SU-DHL-6 (cell line): ENCODE measurements around the gene SORCS2.

Experiments used
- H2AFZ ChIP-seq: fragments of 200-600 bp; sonication (generic); 2 replicates; pipeline ENCODE4 v1.6.1; 2014; ENCODE audit warnings: low read depth, mild to moderate bottlenecking, moderate library complexity, mixed read lengths, antibody characterized with exemption, low read length; ENCODE audit not compliant: severe bottlenecking
- H3F3A ChIP-seq: fragments of 200-600 bp; shearing (Covaris generic); 2 replicates; pipeline ENCODE4 v1.6.0; 2016; ENCODE audit warnings: antibody characterized with exemption, mild to moderate bottlenecking; ENCODE audit not compliant: insufficient read depth
- H3K27ac ChIP-seq: fragments of 200-600 bp; sonication (generic); 2 replicates; pipeline ENCODE4 v1.5.1; 2016; ENCODE audit warnings: low read depth, mild to moderate bottlenecking, low read length, moderate library complexity, mixed read lengths
- H3K27me3 ChIP-seq: fragments of 200-600 bp; sonication (generic), shearing (Covaris generic); 2 replicates; pipeline ENCODE4 v1.6.0; 2014; ENCODE audit warnings: mild to moderate bottlenecking, low read length
- H3K36me3 ChIP-seq: fragments of 200-600 bp; sonication (generic); 2 replicates; pipeline ENCODE4 v1.6.1; 2014; ENCODE audit warnings: mild to moderate bottlenecking, low read length, mixed read lengths
- H3K4me2 ChIP-seq: fragments of 300-600, 200-600 bp; shearing (Covaris generic), sonication (generic); 2 replicates; pipeline ENCODE4 v1.6.0; 2014; ENCODE audit warnings: low read length, low read depth, mild to moderate bottlenecking; ENCODE audit not compliant: poor library complexity, severe bottlenecking
- H3K4me3 ChIP-seq: fragments of 200-600 bp; sonication (generic); 2 replicates; pipeline ENCODE4 v1.5.1; 2014; ENCODE audit warnings: antibody characterized with exemption, low read length, mild to moderate bottlenecking, mixed read lengths; ENCODE audit not compliant: insufficient read depth, poor library complexity, severe bottlenecking
- H3K79me2 ChIP-seq: fragments of 200-600 bp; sonication (generic); 2 replicates; pipeline ENCODE4 v1.6.1; 2014; ENCODE audit warnings: mild to moderate bottlenecking, low read length, moderate library complexity; ENCODE audit not compliant: insufficient read depth
- H3K9ac ChIP-seq: fragments of 200-600 bp; sonication (generic); 2 replicates; pipeline ENCODE4 v1.7.0; 2014; ENCODE audit warnings: mild to moderate bottlenecking, low read length
- H3K9me2 ChIP-seq: fragments of 200-600 bp; sonication (generic); replicated peaks from 2 replicates; pipeline ENCODE4 v1.6.1; 2014; ENCODE audit warnings: low read length; ENCODE audit not compliant: insufficient read depth
- H3K9me3 ChIP-seq: fragments of 200-600 bp; sonication (generic); 2 replicates; pipeline ENCODE4 v1.6.1; 2014; ENCODE audit warnings: low read length, mixed read lengths; ENCODE audit not compliant: insufficient read depth
- H4K20me1 ChIP-seq: fragments of 200-600 bp; sonication (generic); 2 replicates; pipeline ENCODE4 v1.6.1; 2014; ENCODE audit warnings: low read depth, mild to moderate bottlenecking, antibody characterized with exemption, low read length, moderate library complexity, mixed read lengths
- CTCF ChIP-seq: fragments of 200-600 bp; sonication (generic); IDR thresholded peaks from one replicate; pipeline ENCODE4 v1.5.1; 2017; ENCODE audit warnings: antibody characterized with exemption, mild to moderate bottlenecking, low read length, moderate library complexity; ENCODE audit not compliant: insufficient read depth, poor library complexity, severe bottlenecking
- EZH2phosphoT487 ChIP-seq: fragments of 200-600 bp; sonication (generic), shearing (Covaris generic); conservative IDR thresholded peaks from 2 replicates; pipeline ENCODE4 v1.6.1; 2018; ENCODE audit warnings: mild to moderate bottlenecking, antibody characterized with exemption, low read length, moderate library complexity, mixed read lengths

SORCS2 gene

GRCh38 chr4:7674706-7675105 lies 482.4 kb downstream of the SORCS2 start:
- H3K27me3 ChIP-seq, result no peaks in the 10 kb centered on the region
- H3K79me2 ChIP-seq, result no peaks in the 10 kb centered on the region
- H3K9ac ChIP-seq, result no peak overlapping the region
- no peaks in the 10 kb centered on the region for H3K9me3 ChIP-seq
- H3K27ac ChIP-seq, result no peak overlapping the region
- H3K4me3 ChIP-seq, result no peak overlapping the region
- H3F3A ChIP-seq, result no peaks in the 10 kb centered on the region
- no peaks in the 10 kb centered on the region for H3K9me2 ChIP-seq
- no peaks in the 10 kb centered on the region for H3K36me3 ChIP-seq
- H2AFZ ChIP-seq, result no peak overlapping the region
- H3K4me2 ChIP-seq, result no peak overlapping the region
- TF ChIP-seq CTCF (no peak), EZH2phosphoT487 (no peak)
- H4K20me1 ChIP-seq, result no peaks in the 10 kb centered on the region

- Histone ChIP-seq H3K27ac (no peak overlapping the region), H4K20me1 (no peaks in the 10 kb centered on the region), H3K9me2 (no peaks in the 10 kb centered on the region), H3K79me2 (no peaks in the 10 kb centered on the region), H3F3A (no peaks in the 10 kb centered on the region), H3K36me3 (no peaks in the 10 kb centered on the region), H3K9ac (no peak overlapping the region), H3K4me3 (no peak overlapping the region), H3K4me2 (no peak overlapping the region), H3K27me3 (no peaks in the 10 kb centered on the region), H3K9me3 (no peaks in the 10 kb centered on the region), H2AFZ (no peak overlapping the region)
- TF ChIP-seq EZH2phosphoT487 (no peak), CTCF (no peak)
Measured at GRCh38 chr4:7675136-7675535, 482.8 kb downstream of the SORCS2 start.

- TF ChIP-seq CTCF, result no peak
- TF ChIP-seq EZH2phosphoT487, result no peak
- H3K9me3 ChIP-seq, result no peaks in the 10 kb centered on the region
- no peak overlapping the region for H3K4me3 ChIP-seq
- H3F3A ChIP-seq, result no peaks in the 10 kb centered on the region
- no peaks in the 10 kb centered on the region for H3K36me3 ChIP-seq
- H3K27me3 ChIP-seq, result no peaks in the 10 kb centered on the region
- H2AFZ ChIP-seq, result no peak overlapping the region
- no peaks in the 10 kb centered on the region for H3K9me2 ChIP-seq
- H3K27ac ChIP-seq, result no peak overlapping the region
- no peaks in the 10 kb centered on the region for H3K79me2 ChIP-seq
- no peak overlapping the region for H3K9ac ChIP-seq
- no peaks in the 10 kb centered on the region for H4K20me1 ChIP-seq
- no peak overlapping the region for H3K4me2 ChIP-seq
Measured at GRCh38 chr4:7675612-7676320, 483.4 kb downstream of the SORCS2 start.
